ENCODE data around the gene GGNBP2. TPM values are rescaled to one million over a fixed set of nuclear protein-coding genes. Genes with fewer than 3 reads are reported as not detected.

Gene GGNBP2
- total and polyA plus RNA-seq, 5 experiments from 2014 or later = 69.1 to 164 (median 104) TPM

DNA sequence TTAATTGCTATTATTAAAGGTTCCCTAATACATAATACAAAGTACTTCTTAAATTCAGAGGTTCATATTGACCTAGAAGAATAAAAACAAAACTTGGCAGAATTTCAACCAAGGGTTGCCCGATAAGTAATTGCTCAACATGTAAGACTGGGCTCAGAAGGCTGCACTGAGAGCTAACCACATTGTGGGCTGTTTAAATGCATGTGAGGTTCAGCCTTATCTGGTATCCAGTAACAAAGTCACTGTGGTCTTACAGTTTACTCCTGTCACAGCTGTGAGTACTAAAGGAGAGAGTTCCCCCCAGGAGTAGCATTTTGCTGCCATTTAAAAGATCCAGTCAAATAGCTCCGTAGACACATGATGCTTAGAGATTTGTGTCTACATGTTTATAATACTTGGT, 45.4 kb downstream of the GGNBP2 start:
- POLR2A ChIA-PET = interaction anchor here (1.0 kb wide), 1 partner anchor 45 kb away, joined by 3 read pairs; no protein-coding TSS in a partner anchor

DNA sequence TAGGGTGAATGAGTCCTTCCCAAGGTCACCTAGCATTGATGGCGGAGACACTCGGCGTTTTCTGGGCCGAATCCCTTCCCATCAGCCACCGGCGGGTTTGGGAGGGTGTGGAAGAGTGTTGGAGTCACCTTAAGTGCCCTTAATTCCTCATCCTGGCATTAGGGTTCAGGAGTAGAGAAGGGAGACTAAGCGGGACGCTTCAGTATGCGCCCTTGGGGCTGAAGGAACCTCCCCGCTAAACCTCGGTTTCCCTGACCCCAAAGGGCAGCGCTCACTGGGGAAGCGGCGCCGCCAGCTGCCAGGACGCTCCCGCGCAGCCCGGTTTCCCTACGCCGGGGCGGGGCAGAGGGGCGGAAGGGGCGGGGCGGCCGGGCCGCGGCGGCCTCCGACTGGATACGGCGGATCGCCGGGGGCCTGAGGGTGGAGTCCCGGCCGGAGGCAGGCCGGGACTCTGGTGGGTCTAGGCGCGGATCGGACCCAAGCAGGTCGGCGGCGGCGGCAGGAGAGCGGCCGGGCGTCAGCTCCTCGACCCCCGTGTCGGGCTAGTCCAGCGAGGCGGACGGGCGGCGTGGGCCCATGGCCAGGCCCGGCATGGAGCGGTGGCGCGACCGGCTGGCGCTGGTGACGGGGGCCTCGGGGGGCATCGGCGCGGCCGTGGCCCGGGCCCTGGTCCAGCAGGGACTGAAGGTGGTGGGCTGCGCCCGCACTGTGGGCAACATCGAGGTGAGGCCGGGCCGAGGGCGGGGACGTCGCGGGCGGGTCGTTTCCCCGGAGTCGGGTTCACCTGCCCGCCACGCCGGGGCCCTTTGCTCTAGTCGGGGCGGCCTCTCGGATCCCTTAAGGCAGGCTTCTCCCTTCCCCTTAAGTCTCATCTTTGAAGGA, 47.0 kb downstream of the GGNBP2 start, which contains the start of gene DHRS11:
Gene DHRS11, plus strand, starts transcription at position 446 of the 882 bp plus-strand sequence. Its CDS starts 131 bp downstream, at position 577.
- H3K4me3 Mint-ChIP-seq = peak within 1 kb of the TSS; percentile 72 to 86 (median 80)
- peak; percentile 29 to 80 (median 64) for DNase-seq

More for the DNA sequence above, 45.4 kb downstream of the GGNBP2 start:
- peaks cover 15 to 46% (median 23%) of the 10 kb centered on the region in 4 donors for H3K4me1 Mint-ChIP-seq
- no peaks in the 10 kb centered on the region for H3K9me3 Mint-ChIP-seq
- H3K27me3 Mint-ChIP-seq = no peaks in the 10 kb centered on the region
- peak overlapping the region; percentile 14 to 91 (median 72) for H3K27ac Mint-ChIP-seq
- peak overlapping the region in 1 of 10 donors; percentile 79 for H3K4me3 Mint-ChIP-seq
- peaks cover 0 to 46% (median 11%) of the 10 kb centered on the region in 3 donors for H3K36me3 Mint-ChIP-seq
- ATAC-seq = peak in 1 of 2 donors; percentile 32
- peak in 1 of 10 donors; percentile 12 for DNase-seq

DNA sequence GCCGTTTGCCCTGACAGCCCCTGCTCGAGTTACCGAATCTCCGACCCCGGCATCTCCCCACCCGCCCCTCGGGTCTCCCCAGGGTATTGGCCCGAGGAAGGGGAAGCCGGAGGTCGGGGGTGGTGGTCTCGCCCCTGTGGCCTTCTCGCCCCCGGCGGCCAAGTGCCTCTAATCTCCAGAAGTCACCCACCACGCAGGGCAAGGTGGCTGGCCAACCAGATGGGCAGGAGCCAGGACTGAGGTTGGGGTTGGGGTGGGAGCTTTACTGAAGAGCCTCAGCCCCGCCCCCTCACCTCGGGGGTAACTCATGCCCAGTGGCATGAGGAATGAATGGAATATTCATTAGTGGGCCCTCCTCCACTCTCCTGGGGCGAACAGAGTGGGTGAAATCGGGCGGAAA, 47.6 kb downstream of the GGNBP2 start:
- peaks cover 10 to 39% (median 22%) of the 10 kb centered on the region in 4 donors for H3K4me1 Mint-ChIP-seq

More for the DNA sequence above, 47.0 kb downstream of the GGNBP2 start, which contains the start of gene DHRS11:
- no peaks in the 10 kb centered on the region for H3K9me3 Mint-ChIP-seq
- peak within 1 kb of the TSS; percentile 50 to 96 (median 82) for H3K27ac Mint-ChIP-seq
- peaks cover 10 to 39% (median 22%) of the 10 kb centered on the region in 4 donors for H3K4me1 Mint-ChIP-seq
- POLR2A ChIA-PET = interaction anchor here (0.7 to 2.8 kb wide), 4 partner anchors 11 to 1018 kb away, joined by 3 to 15 read pairs (median 4); partner anchors contain the start of genes MRM1, MYO19 and PIGW
- peak; percentile 83 to 93 for ATAC-seq
- peaks cover 0 to 33% (median 3%) of the 10 kb centered on the region in 3 donors for H3K36me3 Mint-ChIP-seq
- no peaks in the 10 kb centered on the region for H3K27me3 Mint-ChIP-seq

DNA sequence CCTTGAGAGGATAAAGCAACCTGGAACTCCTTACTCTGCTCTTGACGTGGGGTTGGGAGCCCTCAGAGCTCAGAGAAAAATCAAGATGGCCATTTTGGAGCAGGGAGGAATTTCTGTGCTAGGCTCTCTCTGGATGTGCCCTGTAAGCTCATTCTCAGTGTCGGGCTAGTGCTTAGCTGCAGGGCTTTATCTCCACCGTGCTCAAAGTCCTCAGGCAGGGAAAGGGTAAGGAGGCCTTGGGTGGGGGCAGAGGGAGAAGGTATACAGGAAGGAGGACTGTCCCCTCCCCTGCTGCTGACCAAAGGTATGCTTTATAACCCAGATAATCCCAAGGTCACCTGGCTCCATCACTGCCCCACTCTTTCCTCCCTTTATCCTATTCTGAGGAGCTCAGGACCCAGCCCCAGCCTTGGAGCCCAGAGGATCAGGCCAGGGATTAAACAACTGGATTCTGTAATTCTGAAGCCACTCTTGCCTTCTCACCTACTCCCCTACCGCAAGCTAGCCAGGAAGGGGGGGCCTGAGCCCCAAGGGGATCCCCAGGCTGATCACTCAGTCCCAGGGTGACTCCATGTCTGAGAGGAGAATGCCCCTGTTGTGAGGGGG, 48.1 kb downstream of the GGNBP2 start:
- DNase-seq = no peak
- peaks cover 11 to 39% (median 22%) of the 10 kb centered on the region in 4 donors for H3K4me1 Mint-ChIP-seq
- ATAC-seq = no peak
- no peaks in the 10 kb centered on the region for H3K9me3 Mint-ChIP-seq
- H3K27me3 Mint-ChIP-seq = no peaks in the 10 kb centered on the region
- H3K4me3 Mint-ChIP-seq = peak overlapping the region; percentile 30 to 82 (median 67)
- H3K36me3 Mint-ChIP-seq = peaks cover 0 to 21% (median 2%) of the 10 kb centered on the region in 3 donors
- POLR2A ChIA-PET = interaction anchor here (0.6 to 2.8 kb wide), 3 partner anchors 10 to 57 kb away, joined by 3 to 15 read pairs (median 5); partner anchors contain the start of genes MRM1, MYO19 and PIGW
- peak overlapping the region in 8 of 10 donors; percentile 11 to 71 (median 44) for H3K27ac Mint-ChIP-seq

More for the DNA sequence above, 47.6 kb downstream of the GGNBP2 start:
- ATAC-seq (peak in 1 of 2 donors; percentile 6), DNase-seq (no peak)
- peaks cover 0 to 26% (median 3%) of the 10 kb centered on the region in 3 donors for H3K36me3 Mint-ChIP-seq
- peak overlapping the region; percentile 30 to 82 (median 67) for H3K4me3 Mint-ChIP-seq
- peak overlapping the region in 6 of 10 donors; percentile 0 to 71 (median 36) for H3K27ac Mint-ChIP-seq
- POLR2A ChIA-PET = interaction anchor here (1.1 to 2.8 kb wide), 2 partner anchors 10 to 57 kb away, joined by 5 to 15 read pairs; partner anchors contain the start of genes MRM1, MYO19 and PIGW
- no peaks in the 10 kb centered on the region for H3K9me3 Mint-ChIP-seq
- H3K27me3 Mint-ChIP-seq = no peaks in the 10 kb centered on the region

DNA sequence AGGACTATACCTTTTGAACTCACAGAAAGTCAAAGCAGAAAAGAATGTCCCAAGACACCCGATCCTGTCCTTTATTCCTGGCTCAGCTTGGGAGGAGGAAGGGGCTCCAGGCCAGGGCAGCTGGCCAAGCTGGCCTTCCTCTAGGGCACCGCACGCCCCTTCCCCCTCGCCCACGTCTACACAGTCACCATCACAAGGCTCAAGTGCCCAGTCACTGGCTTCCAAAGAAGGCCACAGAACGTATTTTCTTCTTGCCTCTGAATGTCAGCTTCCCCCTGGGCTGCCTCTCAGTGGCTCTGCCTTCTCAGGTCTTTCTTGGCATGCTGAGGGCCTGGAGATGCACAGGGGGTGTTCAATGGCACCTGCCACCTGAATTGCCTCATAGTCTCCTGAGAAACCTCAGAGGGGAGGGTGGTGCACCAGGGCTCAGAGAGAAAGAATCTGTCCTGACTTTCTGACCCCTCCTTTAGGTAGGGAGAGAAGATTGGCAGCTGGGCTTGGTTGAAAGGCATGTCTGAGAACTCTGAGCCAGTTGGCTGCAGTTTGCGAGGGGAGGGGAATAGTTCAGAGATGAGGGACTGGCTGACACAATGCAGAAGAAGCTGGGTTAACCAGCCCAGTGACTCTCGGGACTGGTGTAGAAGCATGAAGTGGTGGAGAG, 49.1 kb downstream of the GGNBP2 start:
- no peak for DNase-seq
- peak overlapping the region in 1 of 10 donors; percentile 56 for H3K27ac Mint-ChIP-seq
- ATAC-seq = no peak
- H3K27me3 Mint-ChIP-seq = no peaks in the 10 kb centered on the region
- H3K9me3 Mint-ChIP-seq = no peaks in the 10 kb centered on the region
- POLR2A ChIA-PET = interaction anchor here (1.0 to 2.8 kb wide), 2 partner anchors 9 to 48 kb away, joined by 3 to 15 read pairs; partner anchors contain the start of gene MRM1
- peaks cover 0 to 13% (median 0%) of the 10 kb centered on the region in 3 donors for H3K36me3 Mint-ChIP-seq
- H3K4me1 Mint-ChIP-seq = peaks cover 11 to 39% (median 22%) of the 10 kb centered on the region in 4 donors
- peak overlapping the region in 6 of 10 donors; percentile 6 to 82 (median 44) for H3K4me3 Mint-ChIP-seq

DNA sequence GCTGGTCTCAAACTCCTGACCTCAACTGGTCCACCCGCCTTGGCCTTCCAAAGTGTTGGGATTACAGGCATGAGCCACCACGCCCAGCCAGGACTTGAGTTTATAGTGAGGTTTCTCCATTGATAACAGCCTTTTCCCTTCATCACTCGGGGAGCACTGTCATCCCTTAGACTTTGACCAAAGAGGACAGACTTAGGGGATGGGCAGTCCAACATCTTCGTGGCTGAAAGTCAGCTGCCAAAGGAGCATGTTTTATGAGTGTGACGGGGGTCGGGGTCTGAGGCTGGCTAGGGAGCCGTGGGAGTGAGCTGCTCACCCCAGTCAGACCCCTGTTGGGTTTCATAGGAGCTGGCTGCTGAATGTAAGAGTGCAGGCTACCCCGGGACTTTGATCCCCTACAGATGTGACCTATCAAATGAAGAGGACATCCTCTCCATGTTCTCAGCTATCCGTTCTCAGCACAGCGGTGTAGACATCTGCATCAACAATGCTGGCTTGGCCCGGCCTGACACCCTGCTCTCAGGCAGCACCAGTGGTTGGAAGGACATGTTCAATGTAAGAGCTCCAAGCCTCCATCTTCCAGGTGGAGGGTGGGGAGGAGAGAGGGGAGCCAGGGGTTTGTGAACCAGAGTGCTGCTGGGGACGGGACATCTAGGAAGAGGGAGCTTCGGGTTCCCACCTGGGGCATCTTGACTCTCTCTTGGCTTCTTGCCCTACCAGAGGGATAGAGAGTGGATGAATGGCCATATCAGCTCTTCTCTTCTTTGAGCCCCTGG, 50.1 kb downstream of the GGNBP2 start:
- no peak overlapping the region for H3K4me3 Mint-ChIP-seq
- peaks cover 0 to 4% (median 0%) of the 10 kb centered on the region in 3 donors for H3K36me3 Mint-ChIP-seq
- H3K27me3 Mint-ChIP-seq = no peaks in the 10 kb centered on the region
- POLR2A ChIA-PET = interaction anchor here (0.7 to 1.0 kb wide), 3 partner anchors 25 to 50 kb away, joined by 3 to 6 read pairs (median 3); partner anchors contain the start of gene GGNBP2
- no peak for ATAC-seq
- H3K27ac Mint-ChIP-seq = peak overlapping the region in 3 of 10 donors; percentile 15 to 74 (median 43)
- peaks cover 11 to 31% (median 21%) of the 10 kb centered on the region in 4 donors for H3K4me1 Mint-ChIP-seq
- H3K9me3 Mint-ChIP-seq = no peaks in the 10 kb centered on the region
- no peak for DNase-seq

DNA sequence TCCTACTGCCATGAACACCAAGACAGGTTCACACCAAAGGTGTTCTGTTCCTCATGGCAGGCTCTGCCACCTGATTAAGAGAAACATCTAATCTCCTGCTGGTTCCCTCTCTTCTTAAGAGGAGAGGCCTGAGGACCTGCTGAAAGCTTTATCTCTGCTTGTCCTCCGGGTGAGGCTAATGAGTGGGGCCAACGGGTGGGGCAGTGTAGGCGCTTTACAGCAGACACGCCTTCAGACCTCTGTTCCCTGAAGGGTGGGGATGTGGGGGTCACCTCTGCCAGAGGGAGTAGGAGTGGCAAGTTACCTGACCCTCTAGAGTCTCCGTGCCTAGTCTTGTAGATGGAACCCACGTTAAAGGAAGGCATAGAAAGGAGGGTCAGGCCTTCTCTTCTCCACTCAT, 52.5 kb downstream of the GGNBP2 start:
- no peak for ATAC-seq
- DNase-seq = no peak
- Mint-ChIP-seq H3K27ac (peak overlapping the region in 1 of 10 donors; percentile 29), H3K9me3 (no peaks in the 10 kb centered on the region), H3K36me3 (no peaks in the 10 kb centered on the region), H3K27me3 (no peaks in the 10 kb centered on the region), H3K4me3 (peak overlapping the region in 1 of 10 donors; percentile 34), H3K4me1 (peaks cover 20 to 26% (median 21%) of the 10 kb centered on the region in 4 donors)
- POLR2A ChIA-PET = no interaction called here

DNA sequence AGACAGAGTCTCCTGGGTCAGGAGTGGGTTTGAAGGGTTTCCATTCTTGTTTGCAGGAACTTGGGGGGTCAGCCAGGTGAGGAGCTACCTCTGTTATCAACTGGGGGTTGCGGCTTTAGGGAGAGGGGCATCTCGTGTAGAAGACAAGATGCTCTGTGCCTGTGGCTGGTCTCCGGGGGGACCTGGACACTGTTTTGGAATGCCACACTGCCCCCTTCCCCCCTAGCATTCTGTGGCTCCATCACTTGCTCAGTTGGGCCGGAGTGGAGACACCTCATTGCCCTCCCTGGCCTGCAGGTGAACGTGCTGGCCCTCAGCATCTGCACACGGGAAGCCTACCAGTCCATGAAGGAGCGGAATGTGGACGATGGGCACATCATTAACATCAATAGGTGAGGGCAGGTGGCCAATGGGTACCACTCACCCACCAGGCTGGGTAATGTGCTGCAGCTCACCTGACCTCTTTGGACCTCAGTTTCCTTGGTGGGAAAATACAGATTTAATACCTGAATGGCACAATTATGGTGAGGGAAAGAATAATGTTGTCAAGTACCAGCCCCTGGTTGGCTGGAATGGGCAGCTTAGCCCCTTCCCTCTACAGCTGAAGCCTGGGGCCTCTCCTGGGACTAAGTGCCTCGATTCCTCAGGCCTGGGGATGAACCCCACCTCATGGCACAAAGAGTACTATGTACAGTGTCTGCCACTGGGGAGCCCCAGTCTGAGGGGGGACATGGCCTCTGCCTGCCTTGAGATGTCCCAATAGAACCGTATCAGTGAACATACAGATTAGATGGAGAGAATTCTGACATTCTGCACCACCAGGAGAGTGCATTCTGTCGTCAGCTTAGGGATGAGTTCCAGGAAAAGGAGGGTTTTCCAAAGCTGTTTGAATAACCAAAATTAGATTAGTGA, 53.4 kb downstream of the GGNBP2 start:
- Mint-ChIP-seq H3K4me1 (peaks cover 15 to 23% (median 20%) of the 10 kb centered on the region in 4 donors), H3K4me3 (peak overlapping the region in 1 of 10 donors; percentile 73), H3K27ac (no peak overlapping the region), H3K9me3 (no peaks in the 10 kb centered on the region), H3K36me3 (no peaks in the 10 kb centered on the region), H3K27me3 (no peaks in the 10 kb centered on the region)
- POLR2A ChIA-PET = interaction anchor here (2.1 kb wide), 1 partner anchor 52 kb away, joined by 9 read pairs; the partner anchor contains the start of gene GGNBP2
- ATAC-seq (no peak), DNase-seq (no peak)

DNA sequence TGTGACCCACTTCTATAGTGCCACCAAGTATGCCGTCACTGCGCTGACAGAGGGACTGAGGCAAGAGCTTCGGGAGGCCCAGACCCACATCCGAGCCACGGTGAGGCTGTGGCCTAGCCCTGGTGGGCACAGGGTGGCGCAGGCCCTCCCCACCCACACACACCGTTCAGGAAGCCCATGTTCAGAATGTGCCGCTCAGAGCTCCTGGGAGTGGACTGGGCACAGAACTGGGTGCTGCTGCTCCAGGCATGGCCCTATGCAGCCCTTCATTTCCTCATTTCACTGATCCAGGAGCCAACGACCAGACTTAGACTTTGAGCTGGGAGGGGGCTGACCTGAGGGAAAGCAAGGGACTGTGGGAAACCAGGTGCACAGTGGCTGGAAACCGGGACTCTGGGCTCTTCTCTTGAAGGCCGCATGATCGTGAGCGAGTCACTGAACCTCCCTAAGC, 54.3 kb downstream of the GGNBP2 start:
- DNase-seq (no peak), ATAC-seq (no peak)
- Mint-ChIP-seq H3K4me3 (no peak overlapping the region), H3K9me3 (no peaks in the 10 kb centered on the region), H3K36me3 (no peaks in the 10 kb centered on the region), H3K27ac (no peak overlapping the region), H3K27me3 (no peaks in the 10 kb centered on the region), H3K4me1 (peaks cover 14 to 23% (median 22%) of the 10 kb centered on the region in 4 donors)
- POLR2A ChIA-PET = interaction anchor here (0.7 to 2.1 kb wide), 5 partner anchors 10 to 55 kb away, joined by 3 to 9 read pairs (median 3); partner anchors contain the start of gene GGNBP2

Data from naive thymus-derived CD8-positive, alpha-beta T cell (primary cell).